ENCODE results near the gene LTBP2.

Gene LTBP2

DNA sequence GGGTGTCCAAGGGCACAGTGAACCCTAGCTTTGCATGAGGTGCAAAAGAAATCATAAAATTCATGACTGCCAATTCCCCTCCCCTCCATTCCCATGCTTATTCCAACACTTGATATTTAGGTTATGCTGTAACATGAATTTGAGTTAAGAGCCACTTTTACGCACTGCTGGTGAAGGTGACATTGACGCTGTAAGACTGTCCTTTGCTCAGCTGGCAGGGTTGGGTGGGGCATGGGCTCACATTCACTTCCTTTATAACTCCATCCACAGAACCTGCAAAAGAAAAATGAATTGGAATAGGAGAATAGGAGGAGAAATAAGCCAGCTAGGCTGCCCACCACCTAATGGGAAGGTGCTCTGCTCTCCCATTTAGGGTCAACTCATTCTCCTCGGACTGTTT lies 125.9 kb downstream of the LTBP2 start:
- TF ChIP-seq, protein P1, sequence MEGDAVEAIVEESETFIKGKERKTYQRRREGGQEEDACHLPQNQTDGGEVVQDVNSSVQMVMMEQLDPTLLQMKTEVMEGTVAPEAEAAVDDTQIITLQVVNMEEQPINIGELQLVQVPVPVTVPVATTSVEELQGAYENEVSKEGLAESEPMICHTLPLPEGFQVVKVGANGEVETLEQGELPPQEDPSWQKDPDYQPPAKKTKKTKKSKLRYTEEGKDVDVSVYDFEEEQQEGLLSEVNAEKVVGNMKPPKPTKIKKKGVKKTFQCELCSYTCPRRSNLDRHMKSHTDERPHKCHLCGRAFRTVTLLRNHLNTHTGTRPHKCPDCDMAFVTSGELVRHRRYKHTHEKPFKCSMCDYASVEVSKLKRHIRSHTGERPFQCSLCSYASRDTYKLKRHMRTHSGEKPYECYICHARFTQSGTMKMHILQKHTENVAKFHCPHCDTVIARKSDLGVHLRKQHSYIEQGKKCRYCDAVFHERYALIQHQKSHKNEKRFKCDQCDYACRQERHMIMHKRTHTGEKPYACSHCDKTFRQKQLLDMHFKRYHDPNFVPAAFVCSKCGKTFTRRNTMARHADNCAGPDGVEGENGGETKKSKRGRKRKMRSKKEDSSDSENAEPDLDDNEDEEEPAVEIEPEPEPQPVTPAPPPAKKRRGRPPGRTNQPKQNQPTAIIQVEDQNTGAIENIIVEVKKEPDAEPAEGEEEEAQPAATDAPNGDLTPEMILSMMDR (conservative IDR thresholded peaks at IDR 0.05; ENCODE audit: low read depth, low read length) = no peak
- DNase-seq (ENCODE audit: low read depth) = no peak
- no peak overlapping the region for H3K4me3 ChIP-seq (ENCODE audit: low read length)

DNA sequence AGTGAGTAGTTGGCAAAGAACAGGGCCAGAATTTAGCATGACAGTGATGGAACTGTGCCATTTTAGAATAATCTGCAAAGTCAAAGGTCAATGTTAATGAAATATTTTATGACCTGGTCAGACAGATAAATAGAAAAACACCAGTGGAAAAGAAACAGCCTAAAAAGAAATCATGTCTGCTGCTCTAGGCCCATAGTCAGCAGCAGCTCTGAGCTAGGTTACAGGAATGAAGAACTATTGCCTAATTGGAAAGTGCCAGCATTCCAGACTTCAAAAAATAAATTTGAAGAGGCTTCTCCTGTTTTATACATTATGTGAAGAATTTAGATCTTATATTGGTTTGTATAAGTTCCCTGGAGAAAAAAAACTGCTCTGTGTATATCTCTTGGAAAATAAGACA lies 128.7 kb downstream of the LTBP2 start:
- no peak for DNase-seq (ENCODE audit: low read depth)
- H3K4me3 ChIP-seq (ENCODE audit: low read length) = no peak overlapping the region
- TF ChIP-seq, protein P1 (conservative IDR thresholded peaks at IDR 0.05; ENCODE audit: low read depth, low read length) = no peak

DNA sequence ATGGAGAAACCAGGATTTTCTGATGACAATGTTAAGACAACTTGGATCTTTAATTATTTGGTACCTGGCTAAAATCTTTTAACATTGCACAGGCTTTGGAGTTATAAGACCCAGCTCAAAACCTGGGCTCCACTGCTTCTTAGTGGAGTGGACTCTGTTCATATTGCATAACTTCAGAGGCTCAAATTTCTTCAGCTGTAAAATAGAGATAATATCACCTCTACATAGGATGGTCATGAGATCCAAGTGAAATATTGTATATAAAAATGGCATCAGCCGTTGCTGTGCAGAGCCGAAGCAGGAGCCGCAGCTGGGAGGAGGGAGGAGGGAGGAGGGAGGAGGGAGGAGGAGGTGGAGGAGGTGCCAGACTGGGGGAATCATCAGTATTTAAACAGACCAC lies 129.5 kb downstream of the LTBP2 start:
- TF ChIP-seq, protein P1 (conservative IDR thresholded peaks at IDR 0.05; ENCODE audit: low read depth, low read length) = no peak

DNA sequence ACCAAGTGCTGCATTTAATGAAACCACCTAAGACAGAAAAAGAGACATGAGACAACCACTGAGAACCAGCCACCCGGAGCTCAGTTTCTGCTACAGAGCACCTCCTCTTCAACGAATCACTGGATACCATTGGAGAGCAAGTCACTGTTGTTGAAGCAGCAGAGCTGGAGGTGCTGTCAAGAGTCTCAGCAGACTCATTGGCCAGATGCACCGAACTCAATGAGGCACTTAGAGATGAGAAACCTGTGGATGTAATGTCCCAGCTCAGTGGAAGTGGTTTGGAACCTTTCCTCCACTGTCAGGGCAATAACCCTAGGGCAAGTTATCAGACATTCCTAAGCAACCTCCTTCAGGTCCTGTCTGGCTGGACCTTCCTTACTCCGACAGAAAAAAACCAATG lies 132.0 kb downstream of the LTBP2 start:
- no peak for DNase-seq (ENCODE audit: low read depth)
- TF ChIP-seq, protein P1 (conservative IDR thresholded peaks at IDR 0.05; ENCODE audit: low read depth, low read length) = no peak

More for the DNA sequence above, 129.5 kb downstream of the LTBP2 start:
- no peak for DNase-seq (ENCODE audit: low read depth)
- no peak overlapping the region for H3K4me3 ChIP-seq (ENCODE audit: low read length)

DNA sequence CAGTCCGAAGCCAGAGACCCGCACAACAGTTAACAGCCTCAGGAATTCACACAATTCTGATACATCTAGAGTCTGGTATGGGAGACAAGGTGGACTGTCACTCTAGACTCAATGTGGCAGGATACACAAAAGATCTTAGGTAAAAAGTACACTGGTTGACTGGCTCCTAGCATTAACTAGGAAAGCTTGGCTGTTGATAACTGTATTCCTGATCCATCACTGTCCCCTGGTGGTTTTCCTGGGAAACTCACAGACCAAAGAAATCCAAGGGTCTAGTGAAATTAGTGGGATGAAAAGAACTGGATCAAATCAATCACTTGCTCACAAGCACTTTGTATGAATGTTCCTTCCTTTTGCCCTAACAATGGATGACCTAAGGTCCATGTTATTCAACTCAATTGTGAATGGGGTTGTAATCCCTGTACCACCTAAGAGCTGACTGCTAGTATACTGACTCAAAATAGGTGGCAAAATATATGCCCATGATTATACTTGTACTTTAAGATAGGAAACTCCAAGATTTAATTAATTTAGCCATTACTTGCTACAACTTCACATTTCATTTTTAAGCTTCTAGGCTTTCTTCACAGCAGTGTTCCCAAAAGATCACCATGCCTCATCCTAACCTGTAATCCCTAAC lies 132.9 kb downstream of the LTBP2 start:
- H3K4me3 ChIP-seq (ENCODE audit: low read length) = no peak overlapping the region
- DNase-seq (ENCODE audit: low read depth) = no peak
- TF ChIP-seq, protein P1 (conservative IDR thresholded peaks at IDR 0.05; ENCODE audit: low read depth, low read length) = peak; percentile 81

More for the DNA sequence above, 132.0 kb downstream of the LTBP2 start:
- H3K4me3 ChIP-seq (ENCODE audit: low read length) = no peak overlapping the region

DNA sequence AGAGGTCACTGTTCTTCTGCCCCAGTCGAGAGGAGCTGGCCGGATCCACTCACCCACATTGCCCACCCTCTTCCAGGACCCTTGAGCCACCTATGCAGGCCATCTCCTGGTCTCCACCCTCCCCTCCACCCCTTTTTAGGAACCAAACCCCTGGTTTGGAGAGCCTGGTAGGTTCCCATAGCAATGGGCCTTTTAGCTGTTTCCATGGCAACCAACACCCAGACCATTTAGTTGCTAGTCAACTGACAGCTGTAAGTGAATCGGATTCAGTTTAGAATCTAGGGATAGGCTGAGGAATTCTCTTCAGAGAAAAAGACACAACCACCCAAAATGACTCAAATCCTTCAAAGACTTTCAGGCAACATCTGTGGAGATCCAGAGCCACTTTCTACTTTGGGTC lies 135.4 kb downstream of the LTBP2 start:
- TF ChIP-seq, protein P1 (conservative IDR thresholded peaks at IDR 0.05; ENCODE audit: low read depth, low read length) = no peak
- no peak overlapping the region for H3K4me3 ChIP-seq (ENCODE audit: low read length)
- no peak for DNase-seq (ENCODE audit: low read depth)

DNA sequence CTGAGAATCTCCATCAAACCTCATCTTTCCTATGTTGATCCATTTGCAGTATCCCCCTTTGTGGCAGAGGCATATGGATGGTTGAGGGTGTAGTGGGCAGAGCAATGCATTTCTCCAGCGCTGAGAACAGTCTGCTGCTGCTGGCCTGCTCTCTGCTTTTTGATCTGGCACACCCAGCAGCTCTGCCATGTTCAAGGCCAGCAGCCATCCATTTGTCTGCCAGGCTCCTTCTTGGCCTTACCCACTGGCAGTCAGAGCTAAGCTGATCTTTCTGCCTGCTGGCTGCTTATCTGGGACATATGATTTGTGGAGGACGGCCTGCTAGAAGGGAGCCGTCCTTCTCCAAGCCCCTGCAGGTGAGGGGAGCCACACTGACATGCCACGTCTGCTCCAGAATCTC lies 135.9 kb downstream of the LTBP2 start:
- DNase-seq (ENCODE audit: low read depth) = no peak
- H3K4me3 ChIP-seq (ENCODE audit: low read length) = no peak overlapping the region
- TF ChIP-seq, protein P1 (conservative IDR thresholded peaks at IDR 0.05; ENCODE audit: low read depth, low read length) = no peak
